ENCODE results near the gene BACH2. TPM values are rescaled to one million over a fixed set of nuclear protein-coding genes. Genes with fewer than 3 reads are reported as not detected.
A peak's percentile ranks its signal among the peaks of the same experiment; 100 is the strongest.
"Not testable (repeated sequence)": the region's sequence is repeated elsewhere in the genome, so short reads cannot be mapped to it uniquely, and the experiment has no call there.

The BACH2 gene
- total RNA-seq, 1 experiment from 2014 or later, result not detected

DNA sequence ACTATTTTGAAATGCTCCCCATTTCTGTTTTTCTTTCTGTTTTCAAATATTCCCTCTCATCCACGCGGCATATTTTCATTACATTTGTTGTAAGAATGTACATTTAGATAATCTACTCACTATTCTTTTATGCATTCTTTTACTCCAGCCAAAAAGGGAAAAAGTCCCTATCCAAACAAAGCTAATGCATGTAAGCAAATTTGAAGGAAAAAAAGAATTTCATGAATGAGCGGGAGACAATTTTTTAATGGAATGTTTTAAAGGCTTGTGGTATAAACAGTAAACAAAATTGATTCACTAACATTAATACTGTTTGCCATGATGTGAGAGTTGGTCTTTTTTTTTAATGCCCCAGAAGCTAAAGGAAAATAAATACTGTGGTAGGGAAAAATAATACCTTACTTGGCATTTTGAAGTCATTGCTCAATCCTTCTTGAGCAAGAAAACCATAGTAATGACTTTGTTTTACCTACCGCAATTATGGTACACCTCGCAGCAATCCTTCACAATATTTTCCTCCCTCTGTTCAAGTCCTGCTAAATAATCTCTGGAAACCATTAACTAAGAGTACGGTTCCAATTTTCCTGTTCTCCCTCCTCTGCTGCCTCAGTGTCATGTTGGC is 79.0 kb downstream of the BACH2 start:
- Histone ChIP-seq H3K36me3 (no peaks in the 10 kb centered on the region), H3K4me3 (peak overlapping the region; percentile 23), H3K27me3 (no peaks in the 10 kb centered on the region), H3K9me3 (no peaks in the 10 kb centered on the region; the same call in 1 of the 2 replicates)
- DNase-seq, result no peak

GRCh38 chr6:90216072-90216977 is 80.3 kb downstream of the BACH2 start:
- Histone ChIP-seq H3K27me3 (no peaks in the 10 kb centered on the region), H3K9me3 (no peaks in the 10 kb centered on the region), H3K4me3 (no peak overlapping the region), H3K36me3 (no peaks in the 10 kb centered on the region)
- peak; percentile 9 for DNase-seq

DNA sequence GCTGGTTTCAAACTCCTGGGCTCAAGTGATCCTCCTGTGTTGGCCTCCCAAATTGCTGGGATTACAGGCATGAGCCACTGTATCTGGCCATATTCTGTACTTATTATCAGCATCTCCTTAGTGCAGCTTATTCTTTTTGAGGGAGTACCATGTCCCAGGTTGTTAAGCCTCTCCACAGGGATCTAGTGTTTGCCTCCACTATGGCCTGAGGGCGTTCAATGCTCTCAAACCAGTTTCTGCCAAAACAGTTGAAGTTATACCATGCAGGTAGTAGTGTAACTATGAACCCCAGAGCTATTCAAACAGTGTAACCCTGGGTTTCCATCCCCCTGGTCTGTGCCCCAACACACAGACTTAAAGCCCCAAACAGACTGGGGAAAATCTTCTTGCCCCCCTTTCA is 81.7 kb downstream of the BACH2 start:
- no peak for DNase-seq
- Histone ChIP-seq H3K4me3 (no peak overlapping the region), H3K27me3 (no peaks in the 10 kb centered on the region), H3K36me3 (no peaks in the 10 kb centered on the region), H3K9me3 (no peaks in the 10 kb centered on the region)

DNA sequence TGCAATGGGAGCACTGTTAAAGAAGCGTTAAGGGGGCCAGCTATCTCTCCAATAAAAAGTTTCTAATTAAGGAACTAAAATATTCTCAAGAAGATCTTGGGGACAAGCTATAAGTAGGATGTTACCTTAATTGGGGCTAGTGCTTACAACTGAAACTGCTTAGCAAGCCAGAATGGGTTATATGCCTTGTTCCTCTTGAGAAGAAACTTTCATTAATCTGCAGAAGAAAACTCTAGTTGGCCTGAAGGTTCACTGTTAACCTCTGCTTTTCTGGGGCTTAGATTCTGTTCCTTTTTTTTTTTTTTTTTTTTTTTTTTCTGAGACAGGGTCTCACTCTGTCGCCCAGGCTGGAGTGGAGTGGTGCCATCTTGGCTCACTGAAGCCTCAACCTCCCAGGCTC is 82.2 kb downstream of the BACH2 start:
- no peak for DNase-seq
- Histone ChIP-seq H3K36me3 (no peaks in the 10 kb centered on the region), H3K27me3 (no peaks in the 10 kb centered on the region), H3K4me3 (no peak overlapping the region), H3K9me3 (no peaks in the 10 kb centered on the region)

DNA sequence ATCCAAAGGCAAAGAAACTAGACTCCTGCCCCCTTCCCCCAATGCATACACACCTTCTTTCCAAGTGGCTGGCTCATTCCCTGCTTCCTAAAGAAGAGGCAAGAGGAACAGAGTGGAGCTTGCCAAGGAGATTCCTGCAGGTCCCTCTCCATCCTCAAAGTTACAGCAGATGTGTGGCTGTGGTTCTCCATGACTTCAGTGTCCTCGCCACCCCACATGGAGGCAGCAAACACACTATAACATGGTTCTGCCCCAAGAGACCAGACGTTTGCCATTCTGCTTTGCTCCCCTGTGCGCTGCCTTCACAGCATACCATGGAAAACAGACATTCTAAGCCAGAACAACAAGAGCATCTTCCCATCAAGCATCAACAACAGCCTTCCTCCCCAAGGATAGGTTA is 84.4 kb downstream of the BACH2 start:
- H3K9me3 ChIP-seq, result no peaks in the 10 kb centered on the region
- no peak for DNase-seq
- no peaks in the 10 kb centered on the region for H3K27me3 ChIP-seq
- no peak overlapping the region for H3K4me3 ChIP-seq
- H3K36me3 ChIP-seq, result no peaks in the 10 kb centered on the region

DNA sequence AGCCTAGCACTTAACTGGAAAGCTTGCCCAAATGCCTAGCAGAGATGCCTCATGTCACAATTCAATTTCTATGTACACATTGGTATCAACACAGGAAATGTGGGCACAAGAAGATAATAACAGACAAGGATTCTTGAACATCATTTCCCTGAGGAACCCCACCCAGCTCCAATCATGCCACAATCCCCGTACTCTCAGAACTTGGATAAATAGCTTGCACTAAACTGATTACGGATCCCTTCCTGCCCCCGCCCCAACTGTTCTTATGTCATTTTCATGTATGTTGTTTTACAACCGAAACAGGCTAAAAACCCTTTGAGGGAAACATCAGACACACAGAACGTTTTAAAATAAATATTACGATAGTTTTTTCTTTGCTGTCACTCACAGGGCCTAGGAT is 87.1 kb downstream of the BACH2 start:
- Histone ChIP-seq H3K4me3 (no peak overlapping the region), H3K36me3 (no peaks in the 10 kb centered on the region), H3K9me3 (no peaks in the 10 kb centered on the region), H3K27me3 (no peaks in the 10 kb centered on the region)
- no peak for DNase-seq

GRCh38 chr6:90208690-90209089 is 88.0 kb downstream of the BACH2 start:
- H3K4me3 ChIP-seq, DNase-seq, H3K27me3 ChIP-seq, H3K9me3 ChIP-seq, H3K36me3 ChIP-seq: not testable (repeated sequence)

- Histone ChIP-seq H3K4me3 (no peak overlapping the region), H3K36me3 (no peaks in the 10 kb centered on the region), H3K27me3 (no peaks in the 10 kb centered on the region), H3K9me3 (no peaks in the 10 kb centered on the region)
- no peak for DNase-seq
These were observed 92.2 kb downstream of the BACH2 start for GRCh38 chr6:90204327-90205056.

- Histone ChIP-seq H3K9me3 (no peaks in the 10 kb centered on the region), H3K4me3 (no peak overlapping the region), H3K27me3 (no peaks in the 10 kb centered on the region), H3K36me3 (no peaks in the 10 kb centered on the region)
- DNase-seq, result no peak
These were observed 93.0 kb downstream of the BACH2 start for GRCh38 chr6:90203672-90204071.

DNA sequence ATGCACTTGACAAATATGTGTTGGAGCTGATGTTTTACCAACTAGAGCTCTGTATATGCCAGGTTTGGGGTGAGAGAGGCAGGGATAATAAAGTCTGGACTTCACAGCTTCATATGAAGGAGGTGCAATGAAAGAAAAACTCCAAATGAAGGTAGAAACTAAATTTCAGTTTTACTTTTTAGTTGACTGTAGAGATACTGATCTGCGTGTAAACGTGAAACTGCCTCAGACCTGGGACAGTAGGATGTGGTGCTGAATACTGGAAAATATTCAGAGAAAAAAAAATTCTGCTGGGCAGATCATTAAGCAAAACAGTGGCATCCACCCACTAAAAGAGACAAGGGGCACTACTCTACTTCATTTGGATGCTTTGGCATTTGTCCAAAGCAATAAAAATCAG is 94.5 kb downstream of the BACH2 start:
- Histone ChIP-seq H3K9me3 (no peaks in the 10 kb centered on the region), H3K27me3 (no peaks in the 10 kb centered on the region), H3K36me3 (no peaks in the 10 kb centered on the region), H3K4me3 (no peak overlapping the region)
- DNase-seq, result no peak

GRCh38 chr6:90199900-90200299 is 96.7 kb downstream of the BACH2 start:
- no peaks in the 10 kb centered on the region for H3K27me3 ChIP-seq
- DNase-seq, result no peak
- H3K36me3 ChIP-seq, result no peaks in the 10 kb centered on the region
- H3K9me3 ChIP-seq, result no peaks in the 10 kb centered on the region
- no peak overlapping the region for H3K4me3 ChIP-seq

DNA sequence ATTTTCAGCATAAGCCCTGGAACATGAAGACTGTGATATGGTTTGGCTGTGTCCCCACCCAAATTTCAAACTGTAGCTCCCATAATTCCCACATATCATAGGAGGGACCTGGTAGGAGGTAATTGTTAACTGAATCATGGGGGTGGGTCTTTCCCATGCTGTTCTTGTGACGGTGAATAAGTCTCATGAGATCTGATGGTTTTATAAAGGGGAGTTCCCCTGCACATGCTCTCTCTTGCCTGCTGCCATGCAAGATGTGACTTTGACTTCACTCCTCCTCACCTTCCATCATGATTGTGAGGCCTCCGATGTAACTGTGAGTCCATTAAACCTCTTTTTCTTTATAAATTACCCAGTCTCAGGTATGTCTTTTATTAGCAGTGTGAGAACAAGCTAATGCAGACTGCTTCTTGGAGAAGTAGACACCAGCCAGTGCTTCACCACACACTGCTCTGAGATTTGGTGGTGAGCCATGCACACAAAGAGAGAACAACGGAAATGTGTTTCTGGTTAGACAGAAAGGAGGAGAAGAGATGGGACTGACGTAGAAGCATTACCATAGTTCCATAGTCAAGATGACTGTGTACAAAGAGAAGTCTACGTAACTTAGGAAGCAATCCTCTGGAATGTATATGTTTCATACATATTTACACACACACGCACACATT is 97.8 kb downstream of the BACH2 start:
- no peaks in the 10 kb centered on the region for H3K9me3 ChIP-seq
- no peak for DNase-seq
- no peaks in the 10 kb centered on the region for H3K36me3 ChIP-seq
- no peak overlapping the region for H3K4me3 ChIP-seq
- no peaks in the 10 kb centered on the region; the same call in 1 of the 2 replicates for H3K27me3 ChIP-seq

DNA sequence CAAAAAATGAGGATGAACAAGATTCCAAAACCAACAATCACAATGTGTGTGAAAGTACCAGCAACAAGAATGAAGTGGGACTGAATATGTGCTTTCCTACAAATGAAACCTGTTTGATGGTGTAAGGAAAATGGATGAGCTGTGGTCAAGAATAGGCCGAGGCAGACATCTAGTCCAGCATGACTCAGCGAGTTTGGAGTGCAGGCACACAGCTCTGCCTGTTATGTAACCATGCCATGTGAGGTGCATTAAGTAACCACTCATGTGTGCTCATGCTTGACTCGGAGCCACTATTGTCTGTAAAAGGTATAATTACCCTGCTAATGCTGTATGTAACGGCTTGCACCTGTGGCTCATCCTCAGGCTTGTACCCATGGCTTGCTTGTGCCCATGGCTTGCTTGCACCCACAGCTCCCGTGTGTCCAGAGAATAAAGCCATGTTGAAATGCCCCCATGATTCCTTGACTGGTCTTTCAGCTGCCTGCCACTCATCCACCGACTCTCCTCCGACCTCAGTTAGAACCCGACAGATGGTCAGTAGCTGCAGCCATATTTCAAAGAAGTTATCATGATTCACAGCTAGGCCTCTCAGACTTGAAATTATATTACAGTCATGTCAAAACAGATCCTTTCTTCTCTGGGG is 98.7 kb downstream of the BACH2 start:
- H3K9me3 ChIP-seq, result no peaks in the 10 kb centered on the region
- H3K27me3 ChIP-seq, result no peaks in the 10 kb centered on the region; the same call in 1 of the 2 replicates
- no peak overlapping the region for H3K4me3 ChIP-seq
- DNase-seq, result peak; percentile 18
- no peaks in the 10 kb centered on the region for H3K36me3 ChIP-seq

- no peak for DNase-seq
- Histone ChIP-seq H3K36me3 (no peaks in the 10 kb centered on the region), H3K4me3 (no peak overlapping the region), H3K27me3 (no peaks in the 10 kb centered on the region; the same call in 1 of the 2 replicates), H3K9me3 (no peaks in the 10 kb centered on the region)
These were observed 101.4 kb downstream of the BACH2 start for GRCh38 chr6:90195094-90195829.

DNA sequence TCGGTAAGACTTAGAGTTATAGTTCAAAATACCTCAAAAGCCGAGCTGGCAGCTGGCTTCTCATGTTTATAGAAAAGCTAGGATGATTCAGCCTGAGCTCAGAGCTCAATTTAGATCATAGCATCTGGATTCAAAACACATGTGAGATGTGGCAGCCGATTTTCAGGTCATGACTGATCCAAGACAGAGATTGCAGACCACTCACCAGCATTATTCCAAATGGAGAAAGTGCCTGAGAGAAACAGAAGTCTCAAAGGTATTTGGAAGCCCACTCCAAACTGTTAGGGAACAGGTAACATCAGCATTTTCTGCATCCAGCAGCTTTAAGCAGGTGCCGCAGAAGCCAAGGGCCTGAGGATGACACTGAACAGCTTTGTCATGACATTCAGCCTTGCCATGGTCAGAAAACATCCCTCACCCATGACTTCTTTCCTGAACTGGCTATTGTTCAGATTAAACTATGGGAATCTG is 102.2 kb downstream of the BACH2 start:
- H3K27me3 ChIP-seq, result no peaks in the 10 kb centered on the region; the same call in 1 of the 2 replicates
- H3K4me3 ChIP-seq, result no peak overlapping the region
- no peaks in the 10 kb centered on the region for H3K9me3 ChIP-seq
- H3K36me3 ChIP-seq, result no peaks in the 10 kb centered on the region
- DNase-seq, result peak; percentile 61

DNA sequence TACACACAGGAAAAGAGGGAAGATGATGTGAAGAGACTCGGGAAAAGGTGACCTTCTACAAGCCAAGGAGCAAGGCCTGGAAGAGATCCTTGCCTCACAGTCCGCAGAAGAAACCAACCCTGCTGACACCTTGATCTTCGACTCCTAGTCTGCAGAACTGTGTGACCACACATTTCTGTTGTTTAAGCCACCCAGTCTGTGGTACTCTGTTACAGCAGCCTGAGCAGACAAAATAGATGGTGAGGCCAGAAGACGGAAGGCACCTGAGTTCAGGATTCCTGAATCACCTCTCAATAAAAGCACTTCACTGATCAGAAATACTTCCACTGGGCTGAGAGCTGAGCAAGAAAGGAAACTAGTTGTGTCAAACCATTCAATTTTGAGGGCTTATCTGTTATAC is 103.3 kb downstream of the BACH2 start:
- Histone ChIP-seq H3K27me3 (no peaks in the 10 kb centered on the region; the same call in 1 of the 2 replicates), H3K4me3 (no peak overlapping the region), H3K36me3 (no peaks in the 10 kb centered on the region), H3K9me3 (no peaks in the 10 kb centered on the region)
- DNase-seq, result no peak

Measured in MG63 (cell line).